Measurements from ENCODE around the gene SKAP1. TPM values are rescaled to one million over a fixed set of nuclear protein-coding genes. Genes with fewer than 3 reads are reported as not detected.

SKAP1 gene
- total RNA-seq, 1 donor from 2014 or later, result not detected

- Histone ChIP-seq H3K4me1 (peaks cover 3% of the 10 kb centered on the region), H3F3A (ENCODE audit: low read depth) (peaks cover 29% of the 10 kb centered on the region), H3K4me2 (peak within 1 kb of the TSS; percentile 87), H3K27me3 (no peaks in the 10 kb centered on the region), H4K20me1 (ENCODE audit: low read depth) (peaks cover 41% of the 10 kb centered on the region), H3K27ac (peak within 1 kb of the TSS; percentile 90), H3K4me3 (peak within 1 kb of the TSS; percentile 72), H3K9ac (peak within 1 kb of the TSS; percentile 62), H3K36me3 (no peaks in the 10 kb centered on the region), H3K9me3 (ENCODE audit: low read depth) (no peaks in the 10 kb centered on the region), H3K79me2 (ENCODE audit: low read depth) (peaks cover 48% of the 10 kb centered on the region), H2AFZ (replicated peaks) (peak within 1 kb of the TSS; percentile 71)
- Mint-ChIP-seq H3K36me3 (peaks cover 4% of the 10 kb centered on the region), H3K27me3 (ENCODE audit: insufficient read depth, low read depth) (no peaks in the 10 kb centered on the region), H3K4me1 (peaks cover 11% of the 10 kb centered on the region), H3K27ac (peak within 1 kb of the TSS; percentile 96), H3K4me3 (peak within 1 kb of the TSS; percentile 98), H3K9me3 (peaks cover 2% of the 10 kb centered on the region)
- TF ChIP-seq EZH2phosphoT487 (IDR thresholded peaks at IDR 0.05), result no peak
- TF ChIP-seq, protein P1, sequence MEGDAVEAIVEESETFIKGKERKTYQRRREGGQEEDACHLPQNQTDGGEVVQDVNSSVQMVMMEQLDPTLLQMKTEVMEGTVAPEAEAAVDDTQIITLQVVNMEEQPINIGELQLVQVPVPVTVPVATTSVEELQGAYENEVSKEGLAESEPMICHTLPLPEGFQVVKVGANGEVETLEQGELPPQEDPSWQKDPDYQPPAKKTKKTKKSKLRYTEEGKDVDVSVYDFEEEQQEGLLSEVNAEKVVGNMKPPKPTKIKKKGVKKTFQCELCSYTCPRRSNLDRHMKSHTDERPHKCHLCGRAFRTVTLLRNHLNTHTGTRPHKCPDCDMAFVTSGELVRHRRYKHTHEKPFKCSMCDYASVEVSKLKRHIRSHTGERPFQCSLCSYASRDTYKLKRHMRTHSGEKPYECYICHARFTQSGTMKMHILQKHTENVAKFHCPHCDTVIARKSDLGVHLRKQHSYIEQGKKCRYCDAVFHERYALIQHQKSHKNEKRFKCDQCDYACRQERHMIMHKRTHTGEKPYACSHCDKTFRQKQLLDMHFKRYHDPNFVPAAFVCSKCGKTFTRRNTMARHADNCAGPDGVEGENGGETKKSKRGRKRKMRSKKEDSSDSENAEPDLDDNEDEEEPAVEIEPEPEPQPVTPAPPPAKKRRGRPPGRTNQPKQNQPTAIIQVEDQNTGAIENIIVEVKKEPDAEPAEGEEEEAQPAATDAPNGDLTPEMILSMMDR (IDR thresholded peaks at IDR 0.05), result no peak
- no peak for TF ChIP-seq EZH2 (IDR thresholded peaks at IDR 0.05)
- DNase-seq (ENCODE audit: low spot score), result peak; percentile 97
Observed at GRCh38 chr17:48101012-48101720, 328.8 kb downstream of the SKAP1 start, which contains the start of gene CBX1. CBX1 (minus strand) TSS chr17:48101478; CDS start chr17:48077004, 24,474 bp downstream.

DNA sequence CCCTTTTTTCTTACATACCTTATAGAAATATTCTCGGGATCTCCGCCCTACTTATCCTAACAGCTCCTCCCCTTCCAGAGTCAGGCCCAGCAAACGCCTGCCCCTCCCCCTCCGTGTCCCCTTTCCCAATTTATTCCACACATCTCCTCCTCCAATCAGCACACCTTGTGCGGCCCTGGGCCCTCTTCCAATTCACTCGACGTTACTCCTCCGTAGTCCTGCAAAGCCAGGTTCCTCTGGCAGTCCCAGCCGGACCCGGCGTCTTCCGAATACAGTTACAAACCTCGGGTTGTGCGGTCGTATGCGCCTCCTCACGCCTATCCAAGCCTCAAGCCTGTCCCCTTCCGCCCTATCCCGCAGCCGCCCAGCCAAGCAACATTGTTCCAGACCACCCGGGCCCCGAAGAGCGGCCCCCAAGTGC lies 329.4 kb downstream of the SKAP1 start:
- no peaks in the 10 kb centered on the region for H3K27me3 ChIP-seq
- H4K20me1 ChIP-seq (ENCODE audit: low read depth), result peaks cover 47% of the 10 kb centered on the region
- peaks cover 5% of the 10 kb centered on the region for H3K36me3 Mint-ChIP-seq

DNA sequence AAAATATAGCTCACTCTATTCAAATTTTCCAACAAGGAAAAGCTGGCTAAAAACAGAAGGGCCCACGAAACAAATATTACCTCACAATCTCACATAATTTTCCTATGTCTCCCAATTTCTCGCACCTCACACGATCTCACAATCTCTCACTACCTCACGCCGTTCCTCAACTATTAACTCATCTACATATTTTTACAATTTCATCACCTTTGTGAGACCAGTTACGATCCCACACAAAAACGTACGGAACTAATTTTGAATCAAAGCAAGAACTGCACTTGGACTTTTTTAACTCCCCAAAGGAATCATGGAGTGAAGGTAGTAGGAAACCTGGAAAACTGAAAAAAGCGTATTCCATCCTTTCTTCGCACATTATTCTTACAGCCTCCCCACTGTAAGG lies 329.9 kb downstream of the SKAP1 start:
- Histone ChIP-seq H3K79me2 (ENCODE audit: low read depth) (peaks cover 58% of the 10 kb centered on the region), H4K20me1 (ENCODE audit: low read depth) (peaks cover 51% of the 10 kb centered on the region), H3K4me1 (peaks cover 3% of the 10 kb centered on the region), H3K36me3 (no peaks in the 10 kb centered on the region), H2AFZ (replicated peaks) (no peak overlapping the region), H3K9ac (peak overlapping the region; percentile 21), H3K9me3 (ENCODE audit: low read depth) (no peaks in the 10 kb centered on the region), H3K4me2 (peak overlapping the region; percentile 87), H3K27me3 (no peaks in the 10 kb centered on the region), H3K4me3 (peak overlapping the region; percentile 72), H3F3A (ENCODE audit: low read depth) (peaks cover 28% of the 10 kb centered on the region), H3K27ac (peak overlapping the region; percentile 90)
- Mint-ChIP-seq H3K36me3 (peaks cover 7% of the 10 kb centered on the region), H3K27me3 (ENCODE audit: insufficient read depth, low read depth) (no peaks in the 10 kb centered on the region), H3K4me3 (peak overlapping the region; percentile 98), H3K27ac (no peak overlapping the region), H3K4me1 (peaks cover 14% of the 10 kb centered on the region), H3K9me3 (peaks cover 2% of the 10 kb centered on the region)
- no peak for DNase-seq (ENCODE audit: low spot score)
- TF ChIP-seq, protein P1 (IDR thresholded peaks at IDR 0.05), result no peak
- TF ChIP-seq EZH2phosphoT487 (IDR thresholded peaks at IDR 0.05) (no peak), EZH2 (IDR thresholded peaks at IDR 0.05) (no peak)

More for the DNA sequence above, 329.4 kb downstream of the SKAP1 start:
- DNase-seq (ENCODE audit: low spot score), result peak; percentile 81
- Histone ChIP-seq H3K4me1 (peaks cover 3% of the 10 kb centered on the region), H3K27ac (peak overlapping the region; percentile 90), H3K36me3 (no peaks in the 10 kb centered on the region), H2AFZ (replicated peaks) (peak overlapping the region; percentile 71), H3K4me3 (peak overlapping the region; percentile 72), H3K9me3 (ENCODE audit: low read depth) (no peaks in the 10 kb centered on the region), H3F3A (ENCODE audit: low read depth) (peaks cover 28% of the 10 kb centered on the region), H3K79me2 (ENCODE audit: low read depth) (peaks cover 53% of the 10 kb centered on the region), H3K4me2 (peak overlapping the region; percentile 87), H3K9ac (peak overlapping the region; percentile 62)
- no peaks in the 10 kb centered on the region for H3K27me3 Mint-ChIP-seq (ENCODE audit: insufficient read depth, low read depth)
- H3K4me1 Mint-ChIP-seq, result peaks cover 12% of the 10 kb centered on the region
- H3K27ac Mint-ChIP-seq, result peak overlapping the region; percentile 95
- peak overlapping the region; percentile 98 for H3K4me3 Mint-ChIP-seq
- peaks cover 2% of the 10 kb centered on the region for H3K9me3 Mint-ChIP-seq
- TF ChIP-seq, protein P1 (IDR thresholded peaks at IDR 0.05), result no peak
- peak; percentile 26 for TF ChIP-seq EZH2 (IDR thresholded peaks at IDR 0.05)
